Activated T-cell treated with anti-CD3 and anti-CD28 coated beads, Interleukin-2, amount 50 U/mL, for 48 hours (primary cell): ENCODE results near the gene UFL1.

Experiments
- DNase-seq, 2 experiments: peaks; one replicate each; pipeline ENCODE4 v3.0.0-alpha.2; 2020

UFL1 gene

GRCh38 chr6:96576221-96576620 is 54.6 kb downstream of the UFL1 start:
- DNase-seq, result no peak

GRCh38 chr6:96582021-96582420 is 60.4 kb downstream of the UFL1 start:
- DNase-seq, result no peak

- no peak for DNase-seq
These were observed 60.8 kb downstream of the UFL1 start for GRCh38 chr6:96582436-96582835.

GRCh38 chr6:96604420-96604819 is 82.8 kb downstream of the UFL1 start:
- no peak for DNase-seq
